ENCODE data around the gene CHRNE. TPM values are rescaled to one million over a fixed set of nuclear protein-coding genes. Genes with fewer than 3 reads are reported as not detected.

The CHRNE gene
- total and polyA plus RNA-seq, 2 donors (not counting 1 experiment from before 2014, with no cell fraction given) = 0.99 to 4.7 TPM

GRCh38 chr17:4938688-4939545 is 36.0 kb upstream of the CHRNE start:
- H3K4me3 ChIP-seq (ENCODE audit: control extremely low read depth in 1 of 5, extremely low read depth in 1 of 5, insufficient read depth in 1 of 5, low read depth in 2 of 5, low read length in 4 of 5) = peak overlapping the region; percentile 68 to 100 (median 86)
- H3K27me3 ChIP-seq (replicated peaks in 1 of 4; ENCODE audit: control extremely low read depth in 1 of 4, control insufficient read depth in 3 of 4, insufficient read depth in 4 of 4, low read length in 3 of 4) = peaks cover 0 to 4% (median 0%) of the 10 kb centered on the region in 4 experiments
- peak overlapping the region; percentile 86 for H3K9ac ChIP-seq (ENCODE audit: low read length)
- Mint-ChIP-seq H3K4me1 (peaks cover 55% of the 10 kb centered on the region), H3K27me3 (peaks cover 6% of the 10 kb centered on the region), H3K27ac (peak overlapping the region; percentile 95), H3K9me3 (ENCODE audit: insufficient read depth) (no peaks in the 10 kb centered on the region), H3K4me3 (peak overlapping the region; percentile 89)
- peaks cover 42% of the 10 kb centered on the region for H3K79me2 ChIP-seq (ENCODE audit: control insufficient read depth, insufficient read depth, low read length)
- TF ChIP-seq CTCF (IDR thresholded peaks at IDR 0.05) (no peak), EZH2 (IDR thresholded peaks at IDR 0.05; ENCODE audit: borderline replicate concordance, insufficient read depth, low read depth, low read length, poor library complexity, severe bottlenecking) (no peak)
- CTCF ChIA-PET = interaction anchor here (0.5 to 3.1 kb wide), 12 partner anchors 10 to 568 kb away, joined by 3 to 24 read pairs (median 6); partner anchors contain the start of genes CAMTA2, PFN1, SPAG7 and ZFP3
- POLR2A ChIA-PET = interaction anchor here (1.3 to 2.6 kb wide), 6 partner anchors 10 to 795 kb away, joined by 3 to 38 read pairs (median 9); partner anchors contain the start of genes CAMTA2, PFN1, SPAG7 and ZNF594
- H4K20me1 ChIP-seq (ENCODE audit: control insufficient read depth, insufficient read depth, low read length, poor library complexity, severe bottlenecking) = peaks cover under 1% of the 10 kb centered on the region
- ATAC-seq (ENCODE audit: low read depth) (no peak), DNase-seq (peak; percentile 36)
- H3K36me3 ChIP-seq (replicated peaks in 1 of 2; ENCODE audit: control extremely low read depth in 1 of 2, control insufficient read depth in 1 of 2, extremely low read depth in 1 of 2, insufficient read depth in 2 of 2, low read length in 1 of 2) = peaks cover 0 to 35% of the 10 kb centered on the region in 2 experiments
- H3K9me3 ChIP-seq (ENCODE audit: control extremely low read depth in 1 of 3, control insufficient read depth in 2 of 3, insufficient read depth in 1 of 3, low read length in 2 of 3) = no peaks in the 10 kb centered on the region
- H2AFZ ChIP-seq (ENCODE audit: insufficient read depth, low read depth, low read length, poor library complexity, severe bottlenecking) = peak overlapping the region; percentile 78
- peak overlapping the region; percentile 70 to 87 for H3K27ac ChIP-seq (ENCODE audit: low read length in 2 of 2)
- H3K4me1 ChIP-seq (ENCODE audit: control insufficient read depth in 2 of 2, insufficient read depth in 2 of 2, low read length in 2 of 2) = peaks cover 44 to 54% of the 10 kb centered on the region in 2 donors
- WGBS (ENCODE audit: insufficient coverage) = 69% methylated on average over 18 of the region's 19 CpGs
- intact Hi-C loops (cut with micrococcal nuclease) = loop anchor here (2.0 kb wide), 1 partner anchor 30 kb away; no protein-coding TSS in a partner anchor
- H3K4me2 ChIP-seq (replicated peaks; ENCODE audit: low read depth, low read length, poor library complexity, severe bottlenecking) = peak overlapping the region; percentile 99

All from B cell (primary cell).